IMR-90 (cell line): Measurements from ENCODE around the gene TNIP1. TPM values are rescaled to one million over a fixed set of nuclear protein-coding genes. Genes with fewer than 3 reads are reported as not detected.

Experiments used
- ATAC-seq: fragments of 200-7000 bp; cut with Tn5 transposase; 2 replicates; pipeline ENCODE4 v1.9.1; 2020; ENCODE audit warnings: low read depth, mild to moderate bottlenecking, moderate library complexity
- BruUV-seq: library from RNA; stranded (reverse); fragments of 400-500 nt; replicated peaks from 2 replicates; lab custom pipeline; 2021; lab: Mats Ljungman, UMichigan
- CTCF ChIA-PET: fragments of 300-600 bp; formaldehyde crosslinking; extraction: SDS; loops from one replicate; lab custom pipeline; 2021; ENCODE audit warnings: antibody characterized with exemption; lab: Yijun Ruan, JAX
- POLR2A ChIA-PET: fragments of 300-600 bp; sonication (Branson Sonifier 250); formaldehyde crosslinking; loops from one replicate; lab custom pipeline; 2022; ENCODE audit warnings: antibody characterized with exemption; ENCODE audit not compliant: unreplicated experiment; lab: Charles Lee
- DNase-seq: peaks from one replicate; pipeline ENCODE4 v3.0.0; 2013
- H2AFZ ChIP-seq: replicated peaks from 2 replicates; pipeline ENCODE3; 2013; ENCODE audit warnings: low read length, mild to moderate bottlenecking; ENCODE audit not compliant: poor library complexity
- H2AK5ac ChIP-seq: 2 replicates; pipeline ENCODE4 v1.6.1; 2013; ENCODE audit warnings: low read depth, low read length, inconsistent platforms
- H2AK9ac ChIP-seq: replicated peaks from 2 replicates; pipeline ENCODE3; 2013; ENCODE audit warnings: mild to moderate bottlenecking, low read depth, low read length, moderate library complexity; ENCODE audit not compliant: poor library complexity
- H2BK120ac ChIP-seq: 2 replicates; pipeline ENCODE4 v1.6.1; 2013; ENCODE audit warnings: low read depth, low read length, inconsistent platforms
- H2BK15ac ChIP-seq: 3 replicates; pipeline ENCODE4 v1.6.1; 2013; ENCODE audit warnings: low read depth, low read length, inconsistent platforms
- H2BK20ac ChIP-seq: 2 replicates; pipeline ENCODE4 v1.6.1; 2013; ENCODE audit warnings: low read depth, mild to moderate bottlenecking, inconsistent platforms, low read length, moderate library complexity
- H2BK5ac ChIP-seq: 2 replicates; pipeline ENCODE4 v1.6.1; 2013; ENCODE audit warnings: mild to moderate bottlenecking, low read depth, low read length, inconsistent platforms; ENCODE audit not compliant: poor library complexity, severe bottlenecking
- H3K14ac ChIP-seq: replicated peaks from 2 replicates; pipeline ENCODE4 v1.6.1; 2013; ENCODE audit warnings: low read depth, low read length, inconsistent platforms
- H3K18ac ChIP-seq: 2 replicates; pipeline ENCODE4 v1.6.1; 2013; ENCODE audit warnings: low read depth, low read length, control low read depth
- H3K23ac ChIP-seq: 2 replicates; pipeline ENCODE4 v1.6.1; 2013; ENCODE audit warnings: low read depth, low read length, inconsistent platforms
- H3K27ac ChIP-seq: 2 replicates; pipeline ENCODE4 v1.5.1; 2013; ENCODE audit warnings: mild to moderate bottlenecking, control low read depth, low read length; ENCODE audit not compliant: insufficient read depth
- H3K27me3 ChIP-seq: 2 replicates; pipeline ENCODE4 v1.6.1; 2013; ENCODE audit warnings: low read length; ENCODE audit not compliant: control insufficient read depth, insufficient read depth
- H3K36me3 ChIP-seq: 2 replicates; pipeline ENCODE4 v1.6.1; 2013; ENCODE audit warnings: low read length, mixed read lengths; ENCODE audit not compliant: control insufficient read depth, insufficient read depth
- H3K4ac ChIP-seq: 2 replicates; pipeline ENCODE4 v1.6.1; 2013; ENCODE audit warnings: low read depth, low read length, inconsistent platforms
- H3K4me1 ChIP-seq: 2 replicates; pipeline ENCODE4 v1.6.1; 2013; ENCODE audit warnings: low read length, mixed read lengths; ENCODE audit not compliant: control insufficient read depth, insufficient read depth
- H3K4me2 ChIP-seq: 2 replicates; pipeline ENCODE4 v1.6.1; 2013; ENCODE audit warnings: low read depth, mild to moderate bottlenecking, control low read depth, low read length, moderate library complexity
- H3K4me3 ChIP-seq: 2 replicates; pipeline ENCODE4 v1.5.1; 2013; ENCODE audit warnings: low read depth, mild to moderate bottlenecking, control low read depth, low read length, moderate library complexity; ENCODE audit not compliant: insufficient read depth
- H3K56ac ChIP-seq: 2 replicates; pipeline ENCODE4 v1.6.1; 2013; ENCODE audit warnings: low read length, inconsistent platforms; ENCODE audit not compliant: insufficient read depth; ENCODE audit errors: extremely low read depth
- H3K79me1 ChIP-seq, 2 experiments: 2 replicates each; pipeline ENCODE4 v1.6.1; 2013; ENCODE audit warnings: low read length in 2 of 2, inconsistent platforms in 1 of 2, low read depth in 1 of 2
- H3K9ac ChIP-seq: 2 replicates; pipeline ENCODE4 v1.6.1; 2013; ENCODE audit warnings: low read depth, low read length, control low read depth
- H3K9me1 ChIP-seq: 2 replicates; pipeline ENCODE4 v1.6.1; 2013; ENCODE audit warnings: low read length, inconsistent platforms; ENCODE audit not compliant: insufficient read depth
- H3K9me3 ChIP-seq: 2 replicates; pipeline ENCODE4 v1.6.1; 2013; ENCODE audit warnings: low read length; ENCODE audit not compliant: control insufficient read depth, insufficient read depth
- H4K20me1 ChIP-seq: 2 replicates; pipeline ENCODE4 v1.6.1; 2013; ENCODE audit warnings: low read length, inconsistent platforms; ENCODE audit not compliant: insufficient read depth
- H4K5ac ChIP-seq: 2 replicates; pipeline ENCODE4 v1.6.1; 2013; ENCODE audit warnings: mild to moderate bottlenecking, low read depth, low read length, control low read depth
- H4K8ac ChIP-seq, 2 experiments: 2 replicates each; pipeline ENCODE4 v1.6.1; 2013; ENCODE audit warnings: low read depth in 2 of 2, low read length in 2 of 2, control low read depth in 1 of 2, inconsistent platforms in 1 of 2
- H4K91ac ChIP-seq: 2 replicates; pipeline ENCODE4 v1.6.1; 2013; ENCODE audit warnings: low read depth, low read length, inconsistent platforms; ENCODE audit not compliant: insufficient read depth
- CEBPB ChIP-seq: IDR thresholded peaks from 2 replicates; pipeline ENCODE4 v1.6.1; 2012; ENCODE audit warnings: low read depth, low read length, improper control_type of control experiment
- CHD1 ChIP-seq: IDR thresholded peaks from 2 replicates; pipeline ENCODE4 v1.6.1; 2012; ENCODE audit warnings: low read depth, low read length, improper control_type of control experiment
- MAFK ChIP-seq: IDR thresholded peaks from 2 replicates; pipeline ENCODE4 v1.6.1; 2012; ENCODE audit warnings: low read depth, low read length, improper control_type of control experiment
- MAZ ChIP-seq: IDR thresholded peaks from 2 replicates; pipeline ENCODE4 v1.6.1; 2012; ENCODE audit warnings: low read depth, mild to moderate bottlenecking, low read length, improper control_type of control experiment, moderate library complexity, borderline replicate concordance
- RAD21 ChIP-seq: IDR thresholded peaks from 2 replicates; pipeline ENCODE4 v1.6.1; 2012; ENCODE audit warnings: low read length, improper control_type of control experiment
- RCOR1 ChIP-seq: IDR thresholded peaks from 2 replicates; pipeline ENCODE4 v1.6.1; 2012; ENCODE audit warnings: mild to moderate bottlenecking, low read length, improper control_type of control experiment; ENCODE audit not compliant: insufficient replicate concordance
- RFX5 ChIP-seq: IDR thresholded peaks from 2 replicates; pipeline ENCODE4 v1.8.0; 2012; ENCODE audit warnings: low read depth, mild to moderate bottlenecking, low read length, moderate library complexity
- WGBS, 2 experiments: methylation state at CpG; one replicate each; pipeline versions ENCODE4 v1.1.5 to v1.1.7; 2013; ENCODE audit warnings: missing lambda C conversion rate in 2 of 2; ENCODE audit not compliant: insufficient read length in 1 of 2; ENCODE audit errors: extremely low coverage in 2 of 2; 5-methylcytosine and 5-hydroxymethylcytosine counted together
- dilution Hi-C: fragments of 300-500 bp; cut with HindIII; formaldehyde crosslinking; loops from one replicate; pipeline ENCODE4 v1.14.3; 2018; ENCODE audit warnings: low sequenced_read_pairs; ENCODE audit not compliant: unreplicated experiment
- in situ Hi-C: fragments of 300-500 bp; cut with MboI; formaldehyde crosslinking; loops from 3 replicates; pipeline ENCODE4 v1.14.3; 2019; ENCODE audit warnings: low sequenced_read_pairs, inconsistent platforms, mixed read lengths
- intact Hi-C: fragments of 100-400 bp; cut with micrococcal nuclease; formaldehyde crosslinking; loops from 2 replicates; pipeline ENCODE4 v1.10.0; 2022
- polyA plus RNA-seq, 3 experiments: library from polyadenylated mRNA; depleted of rRNA; stranded (reverse); fragments of >200 nt; gene quantifications; 2 replicates each; pipeline ENCODE4 v1.2.3, GENCODE V29; 2012; ENCODE audit warnings: low replicate concordance in 1 of 3
- total RNA-seq: library from RNA; depleted of rRNA; stranded (reverse); fragments of >200 nt; gene quantifications from 2 replicates; pipeline ENCODE4 v1.2.3, GENCODE V29; 2012
- TF ChIP-seq, protein P1 (sequence below): fragments of 150-350 bp; IDR thresholded peaks from 2 replicates; pipeline ENCODE4 v1.6.1; 2017; ENCODE audit warnings: mild to moderate bottlenecking, antibody characterized with exemption, low read length, low read depth

The TNIP1 gene
- total and polyA plus RNA-seq, 2 of the 4 experiments (the other 2 are of a cell fraction): 63.8 to 92.8 TPM

DNA sequence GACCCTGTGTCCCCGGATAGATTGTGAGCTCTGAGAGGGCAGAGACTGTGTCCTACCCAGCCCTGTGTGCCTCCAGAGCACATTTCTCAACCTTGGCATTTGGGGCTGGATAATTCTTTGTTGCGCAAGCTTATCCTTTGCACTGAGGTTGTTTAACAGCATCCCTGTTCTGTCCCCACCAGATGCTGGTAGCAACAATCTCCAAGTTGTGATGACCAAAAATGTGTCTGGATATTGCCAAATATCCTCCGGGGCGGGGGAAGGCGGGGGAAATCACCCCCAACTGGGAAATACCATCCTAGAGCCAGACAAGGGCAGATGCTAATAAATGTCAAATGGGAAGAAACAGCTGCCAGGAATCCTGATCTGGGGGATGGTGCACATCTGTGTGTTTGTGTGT is 24.0 kb upstream of the TNIP1 start:
- no peak overlapping the region for H3K23ac ChIP-seq
- H4K91ac ChIP-seq: no peak overlapping the region; the same call in 1 of the 2 replicates
- no peak overlapping the region for H2BK5ac ChIP-seq
- no peak overlapping the region for H2AK9ac ChIP-seq
- no peaks in the 10 kb centered on the region for H3K27me3 ChIP-seq
- no peak overlapping the region for H4K5ac ChIP-seq
- peak overlapping the region; percentile 54; the same call in 1 of the 2 replicates for H2AK5ac ChIP-seq
- H2BK20ac ChIP-seq: no peak overlapping the region
- H3K9ac ChIP-seq: no peak overlapping the region
- peaks cover 78% of the 10 kb centered on the region for H3K36me3 ChIP-seq
- intact Hi-C loops: no loop called here
- CTCF ChIA-PET: interaction anchor here (0.6 kb wide), 1 partner anchor 1438 kb away, joined by 4 read pairs; no protein-coding TSS in a partner anchor
- dilution Hi-C loops: no loop called here
- H3K14ac ChIP-seq: no peak overlapping the region
- no peak overlapping the region for H3K4ac ChIP-seq
- DNase-seq: peak; percentile 43
- H3K9me1 ChIP-seq: peaks cover 30% of the 10 kb centered on the region
- peaks cover 16% of the 10 kb centered on the region for H3K4me1 ChIP-seq
- H2AFZ ChIP-seq: no peak overlapping the region
- POLR2A ChIA-PET: no interaction called here
- no peak overlapping the region for H2BK15ac ChIP-seq
- in situ Hi-C loops: no loop called here
- ATAC-seq: peak; percentile 47
- no peak overlapping the region for H3K56ac ChIP-seq
- WGBS, 2 experiments: 80% methylated on average over 1 of the region's 5 CpGs; no CpG with 5 or more reads in 1 of the 2 experiments
- no peaks in the 10 kb centered on the region for H3K9me3 ChIP-seq
- H3K4me2 ChIP-seq: no peak overlapping the region
- H3K18ac ChIP-seq: no peak overlapping the region; the same call in 1 of the 2 replicates
- peak overlapping the region; percentile 56; the same call in 1 of the 2 replicates for H3K27ac ChIP-seq
- H3K79me1 ChIP-seq: peaks cover 24 to 50% of the 10 kb centered on the region in 2 experiments
- no peak overlapping the region for H2BK120ac ChIP-seq
- peaks cover 10% of the 10 kb centered on the region; the same call in 1 of the 2 replicates for H4K20me1 ChIP-seq
- TF ChIP-seq MAZ (peak; percentile 44; the same call in 1 of the 2 replicates), RFX5 (no peak), RAD21 (no peak), MAFK (no peak), CEBPB (peak; percentile 89), RCOR1 (no peak), CHD1 (no peak)
- TF ChIP-seq, protein P1, sequence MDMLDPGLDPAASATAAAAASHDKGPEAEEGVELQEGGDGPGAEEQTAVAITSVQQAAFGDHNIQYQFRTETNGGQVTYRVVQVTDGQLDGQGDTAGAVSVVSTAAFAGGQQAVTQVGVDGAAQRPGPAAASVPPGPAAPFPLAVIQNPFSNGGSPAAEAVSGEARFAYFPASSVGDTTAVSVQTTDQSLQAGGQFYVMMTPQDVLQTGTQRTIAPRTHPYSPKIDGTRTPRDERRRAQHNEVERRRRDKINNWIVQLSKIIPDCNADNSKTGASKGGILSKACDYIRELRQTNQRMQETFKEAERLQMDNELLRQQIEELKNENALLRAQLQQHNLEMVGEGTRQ: no peak
- H4K8ac ChIP-seq: no peak overlapping the region
- BruUV-seq: no TSS peak
- no peak overlapping the region for H3K4me3 ChIP-seq
